ENCODE measurements around the gene AGBL1.

GRCh38 chr15:86161250-86161649 lies 81.6 kb downstream of the AGBL1 start:
- TF ChIP-seq CTCF (IDR thresholded peaks at IDR 0.05; ENCODE audit: insufficient read depth, low read depth, low read length), result no peak
- no peak for TF ChIP-seq EZH2 (IDR thresholded peaks at IDR 0.05; ENCODE audit: insufficient read depth, low read length)
